CD4-positive, CD25-positive, alpha-beta regulatory T cell (primary cell): Measurements from ENCODE around the gene LRRC15. TPM values are rescaled to one million over a fixed set of nuclear protein-coding genes. Genes with fewer than 3 reads are reported as not detected.

Source experiments
- ATAC-seq, 2 donors: fragments of 150-1000 bp; cut with Tn5 transposase; one replicate each; pipeline ENCODE4 v1.10.0; 2021; ENCODE audit warnings: low read depth in 2 of 2, moderate number of reproducible peaks in 2 of 2, moderate library complexity in 1 of 2
- DNase-seq, 3 donors: peaks; one replicate each; pipeline versions ENCODE4 v3.0.0 to v3.0.0-alpha.2; 2012 to 2022; ENCODE audit warnings: mixed read lengths in 1 of 3
- H3K27ac ChIP-seq: one replicate; pipeline ENCODE4 v1.7.0; 2013; ENCODE audit warnings: mild to moderate bottlenecking, low read length; ENCODE audit not compliant: insufficient read depth, poor library complexity, severe bottlenecking
- H3K27me3 ChIP-seq: one replicate; pipeline ENCODE4 v1.7.0; 2013; ENCODE audit warnings: low read length; ENCODE audit not compliant: control insufficient read depth, insufficient read depth
- H3K36me3 ChIP-seq: one replicate; pipeline ENCODE4 v1.7.0; 2013; ENCODE audit warnings: mild to moderate bottlenecking, low read length, moderate library complexity; ENCODE audit not compliant: control insufficient read depth, insufficient read depth
- H3K4me1 ChIP-seq: 2 replicates; pipeline ENCODE4 v1.7.0; 2013; ENCODE audit warnings: mild to moderate bottlenecking, low read length; ENCODE audit not compliant: insufficient read depth, control insufficient read depth, poor library complexity, severe bottlenecking
- H3K4me3 ChIP-seq: one replicate; pipeline ENCODE4 v1.7.0; 2013; ENCODE audit warnings: low read depth, mild to moderate bottlenecking, low read length, moderate library complexity
- H3K9me3 ChIP-seq, 2 experiments: 1 replicate in 1 of 2; 2 replicates in 1 of 2; pipeline ENCODE4 v1.7.0; 2013; ENCODE audit warnings: low read length in 2 of 2, mild to moderate bottlenecking in 1 of 2, moderate library complexity in 1 of 2; ENCODE audit not compliant: control insufficient read depth in 2 of 2
- H3K27ac Mint-ChIP-seq, 3 donors: one replicate each; pipeline ENCODE4 v1.8.0; 2020 to 2022; ENCODE audit warnings: mild to moderate bottlenecking in 3 of 3, mixed read lengths in 3 of 3, moderate library complexity in 2 of 3
- H3K27me3 Mint-ChIP-seq: one replicate; pipeline ENCODE4 v1.8.0; 2022; ENCODE audit warnings: mild to moderate bottlenecking, mixed read lengths
- H3K36me3 Mint-ChIP-seq: one replicate; pipeline ENCODE4 v1.8.0; 2020; ENCODE audit warnings: mixed read lengths
- H3K4me1 Mint-ChIP-seq, 4 donors: one replicate each; pipeline ENCODE4 v1.8.0; 2020 to 2022; ENCODE audit warnings: mixed read lengths in 4 of 4, mild to moderate bottlenecking in 1 of 4
- H3K4me3 Mint-ChIP-seq, 4 donors: one replicate each; pipeline ENCODE4 v1.8.0; 2020 to 2022; ENCODE audit warnings: mild to moderate bottlenecking in 4 of 4, mixed read lengths in 4 of 4, moderate library complexity in 3 of 4
- H3K9me3 Mint-ChIP-seq, 7 donors: one replicate each; pipeline ENCODE4 v1.8.0; 2020 to 2022; ENCODE audit warnings: mixed read lengths in 7 of 7, mild to moderate bottlenecking in 3 of 7, moderate library complexity in 2 of 7
- polyA plus RNA-seq, 4 donors: library from polyadenylated mRNA; unstranded; fragments of 300-500 nt; fragmentation: Illumina TruSeq; gene quantifications; one replicate each; pipeline ENCODE4 v1.2.3, GENCODE V29; 2021
- total RNA-seq: library from RNA; stranded (reverse); gene quantifications from one replicate; pipeline ENCODE4 v1.2.3, GENCODE V29; 2022

Gene LRRC15
- total and polyA plus RNA-seq, 5 donors from 2014 or later = not detected

DNA sequence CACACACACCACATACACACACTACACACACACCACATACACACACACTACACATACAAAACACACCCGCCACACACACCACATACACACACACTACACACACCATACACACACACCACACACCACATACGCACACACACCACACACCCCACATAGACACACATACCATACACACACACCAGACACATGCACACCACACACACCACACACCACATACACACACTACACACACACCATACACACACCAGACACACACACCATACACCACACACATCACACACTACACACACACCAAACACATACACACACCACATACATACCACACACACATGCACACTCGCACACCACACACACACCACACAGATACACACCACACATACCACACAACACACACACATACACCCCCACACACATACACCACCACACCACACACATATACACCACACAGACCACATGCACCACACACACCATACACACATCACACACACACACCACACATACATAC lies 44.7 kb downstream of the LRRC15 start:
- Mint-ChIP-seq H3K36me3 (no peaks in the 10 kb centered on the region), H3K4me1 (peaks cover 0 to 3% (median under 1%) of the 10 kb centered on the region in 4 donors), H3K27ac (no peak overlapping the region), H3K27me3 (peaks cover 13% of the 10 kb centered on the region), H3K9me3 (peaks cover 0 to 1% (median under 1%) of the 10 kb centered on the region in 7 donors), H3K4me3 (no peak overlapping the region)
- ATAC-seq (no peak), DNase-seq (no peak)
- Histone ChIP-seq H3K9me3 (no peaks in the 10 kb centered on the region), H3K4me3 (no peak overlapping the region), H3K4me1 (peaks cover 6% of the 10 kb centered on the region), H3K27ac (no peak overlapping the region), H3K27me3 (no peaks in the 10 kb centered on the region), H3K36me3 (no peaks in the 10 kb centered on the region)

- H3K36me3 Mint-ChIP-seq = peaks cover 2% of the 10 kb centered on the region
- H3K4me3 ChIP-seq = peak overlapping the region; percentile 58
- DNase-seq = peak; percentile 17 to 88 (median 48)
- H3K27ac Mint-ChIP-seq = no peak overlapping the region
- peaks cover 0 to 3% (median under 1%) of the 10 kb centered on the region in 4 donors for H3K4me1 Mint-ChIP-seq
- H3K27ac ChIP-seq = no peak overlapping the region
- no peak overlapping the region for H3K4me3 Mint-ChIP-seq
- peaks cover 8% of the 10 kb centered on the region for H3K27me3 Mint-ChIP-seq
- H3K36me3 ChIP-seq = no peaks in the 10 kb centered on the region
- peaks cover 0 to 9% (median 2%) of the 10 kb centered on the region in 7 donors for H3K9me3 Mint-ChIP-seq
- peaks cover under 1 to 2% of the 10 kb centered on the region in 2 experiments for H3K9me3 ChIP-seq
- ATAC-seq = peak; percentile 66 to 75
- H3K4me1 ChIP-seq = peaks cover 6% of the 10 kb centered on the region
- no peaks in the 10 kb centered on the region for H3K27me3 ChIP-seq
Measured at GRCh38 chr3:194323785-194324735, 45.5 kb downstream of the LRRC15 start.

DNA sequence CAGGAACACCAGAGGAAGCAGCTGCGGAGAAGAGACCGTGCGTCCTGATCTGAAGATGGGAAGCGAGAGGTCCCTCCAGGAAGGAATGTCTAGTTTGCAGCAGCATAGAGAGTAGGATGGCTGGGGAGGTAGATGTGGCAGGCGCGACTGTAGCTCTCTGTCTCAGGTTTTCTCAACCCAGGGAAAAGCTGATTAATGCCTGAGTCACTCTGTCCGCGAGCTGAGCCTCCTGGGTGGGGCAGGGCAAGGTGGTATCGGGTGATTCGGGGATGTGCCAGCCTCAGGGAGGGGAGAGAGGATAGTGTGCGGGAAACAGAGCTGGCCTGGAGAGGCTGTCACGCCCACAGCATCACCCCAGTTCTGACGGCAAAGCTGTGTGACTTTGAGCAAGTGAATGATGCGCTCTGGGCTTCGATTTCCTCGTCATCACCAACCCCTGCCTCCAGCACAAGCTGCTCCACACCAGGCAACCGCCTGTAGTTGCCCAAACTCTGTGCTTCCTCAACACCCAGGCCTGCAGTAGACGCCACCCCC lies 46.8 kb downstream of the LRRC15 start:
- H3K4me3 ChIP-seq = no peak overlapping the region
- Mint-ChIP-seq H3K27me3 (peaks cover 4% of the 10 kb centered on the region), H3K4me1 (peaks cover 0 to 3% (median 0%) of the 10 kb centered on the region in 4 donors), H3K4me3 (no peak overlapping the region), H3K27ac (peak overlapping the region in 1 of 3 donors; percentile 75), H3K36me3 (peaks cover 5% of the 10 kb centered on the region), H3K9me3 (peaks cover 0 to 13% (median 4%) of the 10 kb centered on the region in 7 donors)
- H3K9me3 ChIP-seq = peaks cover 5 to 9% of the 10 kb centered on the region in 2 experiments
- no peak overlapping the region for H3K27ac ChIP-seq
- H3K4me1 ChIP-seq = peaks cover 6% of the 10 kb centered on the region
- DNase-seq = no peak
- H3K36me3 ChIP-seq = no peaks in the 10 kb centered on the region
- H3K27me3 ChIP-seq = peaks cover 2% of the 10 kb centered on the region
- no peak for ATAC-seq

DNA sequence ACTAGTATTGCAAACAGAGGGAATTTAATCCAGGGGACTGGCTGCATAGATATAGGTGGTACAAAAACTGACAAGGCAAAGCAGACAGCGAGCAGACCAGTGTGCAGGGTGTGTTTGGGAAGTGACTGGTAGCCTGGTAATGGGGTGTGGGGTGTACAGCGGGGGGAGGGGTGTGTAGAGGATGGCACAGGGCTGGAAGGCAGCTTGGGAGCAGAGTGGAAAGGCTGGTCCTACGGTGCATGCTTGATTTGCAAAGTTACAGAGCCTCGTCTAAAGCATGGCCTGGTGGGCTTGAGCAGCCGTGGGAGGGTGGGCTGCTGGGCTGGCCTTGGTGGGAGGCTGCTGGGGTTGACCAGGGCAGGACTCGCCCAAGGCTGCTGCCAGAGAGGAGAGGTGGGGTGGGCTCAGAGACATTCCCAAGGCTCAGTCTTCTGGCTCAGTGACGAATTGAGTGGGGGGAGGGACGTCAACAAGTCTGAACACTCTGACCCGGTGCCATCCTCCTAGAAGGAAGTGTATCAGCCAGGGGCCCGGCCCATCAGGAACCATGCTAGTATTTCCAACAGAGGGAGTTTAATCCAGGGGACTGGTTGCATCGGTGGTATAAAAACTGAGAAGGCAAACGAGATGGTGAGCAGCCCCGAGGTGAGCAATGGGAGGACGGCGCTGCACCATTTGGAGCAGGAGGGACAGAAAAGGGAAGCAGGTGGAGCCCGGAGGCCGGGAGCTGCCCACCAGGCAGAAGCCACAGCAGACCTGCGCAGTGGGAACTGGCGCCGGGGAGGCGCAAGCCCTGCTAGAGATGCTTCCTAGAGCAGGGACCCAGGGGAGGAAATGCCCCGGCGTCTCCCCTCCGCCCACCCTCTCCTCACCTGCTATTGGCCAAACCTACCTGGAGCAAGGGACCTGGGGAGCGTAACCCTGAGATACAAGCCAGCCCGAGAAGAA lies 47.6 kb downstream of the LRRC15 start:
- Mint-ChIP-seq H3K4me1 (peaks cover 0 to 3% (median 0%) of the 10 kb centered on the region in 4 donors), H3K27me3 (peaks cover 9% of the 10 kb centered on the region), H3K27ac (no peak overlapping the region), H3K9me3 (peaks cover 0 to 13% (median 4%) of the 10 kb centered on the region in 7 donors), H3K4me3 (peak overlapping the region in 1 of 4 donors; percentile 61), H3K36me3 (peaks cover 5% of the 10 kb centered on the region)
- Histone ChIP-seq H3K4me3 (no peak overlapping the region), H3K27ac (no peak overlapping the region), H3K4me1 (peaks cover 6% of the 10 kb centered on the region), H3K36me3 (no peaks in the 10 kb centered on the region), H3K9me3 (peaks cover 5 to 9% of the 10 kb centered on the region in 2 experiments), H3K27me3 (peaks cover 5% of the 10 kb centered on the region)
- DNase-seq (no peak), ATAC-seq (no peak)

- H3K36me3 ChIP-seq = no peaks in the 10 kb centered on the region
- no peak overlapping the region for H3K4me3 Mint-ChIP-seq
- peaks cover 21% of the 10 kb centered on the region for H3K27me3 Mint-ChIP-seq
- no peak for ATAC-seq
- peaks cover 5% of the 10 kb centered on the region for H3K36me3 Mint-ChIP-seq
- H3K9me3 ChIP-seq = peaks cover 5 to 9% of the 10 kb centered on the region in 2 experiments
- peaks cover 11% of the 10 kb centered on the region for H3K27me3 ChIP-seq
- peaks cover 10% of the 10 kb centered on the region for H3K4me1 ChIP-seq
- H3K27ac Mint-ChIP-seq = no peak overlapping the region
- no peak overlapping the region for H3K4me3 ChIP-seq
- H3K9me3 Mint-ChIP-seq = peaks cover 0 to 13% (median 5%) of the 10 kb centered on the region in 7 donors
- DNase-seq = no peak
- no peak overlapping the region for H3K27ac ChIP-seq
- peaks cover 0 to 10% (median 5%) of the 10 kb centered on the region in 4 donors for H3K4me1 Mint-ChIP-seq
Measured at GRCh38 chr3:194320744-194321243, 48.7 kb downstream of the LRRC15 start.

GRCh38 chr3:194320100-194320499 lies 49.4 kb downstream of the LRRC15 start:
- Mint-ChIP-seq H3K4me1 (peaks cover 0 to 15% (median 6%) of the 10 kb centered on the region in 4 donors), H3K4me3 (no peak overlapping the region), H3K9me3 (peaks cover 0 to 13% (median 5%) of the 10 kb centered on the region in 7 donors), H3K36me3 (peaks cover 5% of the 10 kb centered on the region), H3K27me3 (peaks cover 25% of the 10 kb centered on the region), H3K27ac (no peak overlapping the region)
- peaks cover 17% of the 10 kb centered on the region for H3K4me1 ChIP-seq
- H3K4me3 ChIP-seq = no peak overlapping the region
- DNase-seq (no peak), ATAC-seq (no peak)
- H3K9me3 ChIP-seq = peaks cover 5 to 9% of the 10 kb centered on the region in 2 experiments
- peaks cover 11% of the 10 kb centered on the region for H3K27me3 ChIP-seq
- no peaks in the 10 kb centered on the region for H3K36me3 ChIP-seq
- H3K27ac ChIP-seq = no peak overlapping the region
